ENCODE measurements around the gene FAU. TPM values are rescaled to one million over a fixed set of nuclear protein-coding genes. Genes with fewer than 3 reads are reported as not detected.
"Not testable (repeated sequence)": the region's sequence is repeated elsewhere in the genome, so short reads cannot be mapped to it uniquely, and the experiment has no call there.

The FAU gene
- total and polyA plus RNA-seq, 7 donors = 465 to 798 (median 639) TPM

DNA sequence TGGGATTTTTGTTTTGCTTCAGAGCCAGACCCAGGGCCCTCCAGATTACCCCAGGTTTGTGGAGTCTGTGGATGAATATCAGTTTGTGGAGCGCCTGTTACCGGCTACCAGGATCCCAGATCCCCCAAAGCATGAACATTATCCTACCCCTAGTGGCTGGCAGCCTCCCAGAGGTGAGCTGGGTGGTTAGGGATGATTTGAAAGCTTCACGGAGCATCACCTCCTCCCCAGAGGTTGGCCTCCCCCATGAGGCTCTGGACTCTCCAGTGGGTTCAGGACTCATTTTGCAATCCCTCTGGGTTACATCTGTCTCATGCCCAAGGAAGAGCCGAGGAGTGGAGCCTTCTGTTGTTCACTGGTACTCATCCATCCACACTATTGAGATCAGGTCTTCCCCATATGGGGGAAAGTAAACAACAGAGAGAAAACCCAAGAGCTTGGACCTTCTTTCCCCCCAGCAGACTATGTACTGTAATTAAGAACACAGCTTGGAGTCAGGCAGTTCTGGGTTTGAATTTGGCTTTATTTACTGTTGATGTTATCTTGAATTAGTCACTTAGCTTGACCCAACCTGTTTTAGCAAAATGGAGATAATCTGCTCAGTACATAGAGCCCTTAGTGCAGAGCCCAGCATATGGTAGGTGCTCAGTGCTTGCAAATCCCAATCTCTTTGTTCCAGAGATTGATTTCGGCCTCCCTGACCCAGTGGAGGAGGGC is 2.7 kb upstream of the FAU start:
- no peak for ATAC-seq
- Histone ChIP-seq H3K27me3 (ENCODE audit: insufficient read depth in 3 of 3, low read length in 2 of 3) (no peaks in the 10 kb centered on the region), H3K4me1 (peaks cover 16% of the 10 kb centered on the region), H3K36me3 (ENCODE audit: insufficient read depth in 1 of 2, low read depth in 1 of 2) (peaks cover 6 to 77% of the 10 kb centered on the region in 2 donors), H3K9me3 (no peaks in the 10 kb centered on the region), H3K27ac (no peak overlapping the region), H3K4me3 (no peak overlapping the region)
- intact Hi-C loops (cut with DNase I) = loop anchor here in 1 of 2 donors (5.0 kb wide), 1 partner anchor 58 kb away; the partner anchor contains the start of gene CAPN1
- WGBS, 3 donors = 76 to 95% (median 81%) methylated on average over 5 of the region's 5 CpGs
- no peak for DNase-seq
- no peak for TF ChIP-seq CTCF (IDR thresholded peaks at IDR 0.05)

DNA sequence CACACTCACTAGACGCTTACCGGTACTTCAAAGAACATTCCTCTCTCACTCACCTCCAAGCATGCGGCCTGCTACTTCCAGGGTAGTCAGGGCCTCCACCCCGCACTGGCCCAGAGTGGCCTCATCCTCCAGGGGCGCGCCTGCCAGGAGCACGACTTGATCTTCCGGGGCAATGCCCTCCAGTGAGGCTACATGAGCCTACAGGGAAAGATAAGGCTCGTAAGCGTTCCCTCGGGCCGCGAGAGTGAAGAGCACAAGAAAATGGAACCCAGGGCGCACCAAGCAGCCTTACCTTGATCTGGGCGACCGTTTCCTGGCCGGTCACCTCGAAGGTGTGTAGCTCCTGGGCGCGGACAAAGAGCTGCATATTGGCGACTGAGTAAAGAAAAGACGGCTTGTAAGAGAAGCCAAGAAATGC is 478 bp downstream of the FAU start:
- H3K4me1 ChIP-seq = peaks cover 19% of the 10 kb centered on the region
- intact Hi-C loops (cut with DNase I) = loop anchor here (2.0 to 5.0 kb wide), 2 partner anchors 37 to 61 kb away; partner anchors contain the start of genes CAPN1 (in 1 of the 2), CDCA5 (in 1 of the 2) and ZFPL1 (in 1 of the 2)
- no peak for ATAC-seq
- no peaks in the 10 kb centered on the region for H3K27me3 ChIP-seq (ENCODE audit: insufficient read depth in 3 of 3, low read length in 2 of 3)
- peaks cover 10 to 64% of the 10 kb centered on the region in 2 donors for H3K36me3 ChIP-seq (ENCODE audit: insufficient read depth in 1 of 2, low read depth in 1 of 2)
- peak overlapping the region; percentile 90 for H3K27ac ChIP-seq
- no peaks in the 10 kb centered on the region for H3K9me3 ChIP-seq
- WGBS, 3 donors = 1 to 2% (median 2%) methylated on average over 22 of the region's 22 CpGs
- peak overlapping the region; percentile 79 for H3K4me3 ChIP-seq
- DNase-seq = no peak
- TF ChIP-seq CTCF (IDR thresholded peaks at IDR 0.05) = no peak

DNA sequence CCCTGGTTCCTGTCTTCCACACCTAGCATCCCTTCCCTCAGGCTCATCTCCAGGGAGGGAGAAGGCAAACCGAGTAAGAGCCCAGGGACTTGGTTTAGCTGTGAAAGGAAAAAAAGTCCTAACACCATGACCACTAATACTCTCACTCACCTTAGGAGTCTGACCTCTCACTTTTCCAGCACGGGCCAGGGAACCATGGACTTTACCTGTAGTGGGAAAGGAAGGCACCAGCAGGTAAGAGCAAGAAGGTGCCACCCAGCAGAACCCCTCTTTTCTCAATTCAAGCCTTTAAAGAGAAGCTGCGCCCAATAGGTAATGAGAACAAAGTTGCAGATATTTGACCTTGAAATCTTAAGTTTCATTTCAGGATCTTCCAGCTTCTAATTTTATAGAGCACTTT is 1.1 kb downstream of the FAU start:
- H3K9me3 ChIP-seq = no peaks in the 10 kb centered on the region
- H3K27me3 ChIP-seq (ENCODE audit: insufficient read depth in 3 of 3, low read length in 2 of 3) = no peaks in the 10 kb centered on the region
- H3K36me3 ChIP-seq (ENCODE audit: insufficient read depth in 1 of 2, low read depth in 1 of 2) = peaks cover 10 to 64% of the 10 kb centered on the region in 2 donors
- peaks cover 25% of the 10 kb centered on the region for H3K4me1 ChIP-seq
- intact Hi-C loops (cut with DNase I) = loop anchor here (2.0 to 5.0 kb wide), 2 partner anchors 36 to 61 kb away; partner anchors contain the start of genes CAPN1 (in 1 of the 2), CDCA5 (in 1 of the 2) and ZFPL1 (in 1 of the 2)
- no peak for DNase-seq
- peak overlapping the region; percentile 79 for H3K4me3 ChIP-seq
- H3K27ac ChIP-seq = peak overlapping the region; percentile 90
- TF ChIP-seq CTCF (IDR thresholded peaks at IDR 0.05) = no peak
- ATAC-seq = no peak
- 79 to 94% (median 82%) methylated on average over 3 of the region's 3 CpGs for WGBS, 3 donors

- DNase-seq = no peak
- peaks cover 10 to 57% of the 10 kb centered on the region in 2 donors for H3K36me3 ChIP-seq (ENCODE audit: insufficient read depth in 1 of 2, low read depth in 1 of 2)
Measured at GRCh38 chr11:65119670-65119995, 2.3 kb downstream of the FAU start.

DNA sequence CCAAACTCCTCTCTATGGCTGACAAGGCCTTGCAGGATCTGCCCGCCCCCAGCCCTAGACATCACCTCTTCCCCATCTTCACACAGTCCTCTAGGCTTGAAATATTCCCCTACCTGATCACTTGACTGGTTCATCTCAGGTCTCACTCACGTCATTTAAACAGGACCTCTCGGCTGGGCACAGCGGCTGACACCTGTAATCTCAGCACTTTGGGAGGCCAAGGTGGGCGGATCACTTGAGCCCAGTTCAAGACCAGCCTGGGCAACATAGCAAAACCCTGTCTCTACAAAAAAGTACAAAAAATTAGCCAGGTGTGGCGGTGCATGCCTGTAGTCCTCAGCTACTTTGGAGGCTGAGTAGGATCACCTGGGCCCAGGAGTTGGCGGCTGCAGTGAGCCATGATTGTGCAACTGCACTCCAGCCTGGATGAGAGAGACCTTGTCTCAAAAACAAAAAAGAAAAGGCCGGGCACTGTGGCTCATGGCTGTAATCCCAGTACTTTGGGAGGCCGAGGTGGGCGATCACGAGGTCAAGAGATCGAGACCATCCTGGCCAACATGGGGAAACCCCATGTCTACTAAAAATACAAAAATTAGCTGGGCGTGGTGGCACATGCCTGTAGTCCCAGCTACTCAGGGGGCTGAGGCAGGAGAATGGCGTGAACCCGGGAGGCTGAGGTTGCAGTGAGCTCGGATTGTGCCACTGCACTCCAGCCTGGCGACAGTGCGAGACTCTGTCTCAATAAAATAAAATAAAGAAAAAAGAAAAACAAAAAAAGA is 2.9 kb downstream of the FAU start:
- H3K4me3 ChIP-seq; ATAC-seq; H3K27ac ChIP-seq; H3K9me3 ChIP-seq; DNase-seq; H3K27me3 ChIP-seq (ENCODE audit: insufficient read depth in 3 of 3, low read length in 2 of 3): not testable (repeated sequence)
- Histone ChIP-seq H3K4me1 (peaks cover 30% of the 10 kb centered on the region), H3K36me3 (ENCODE audit: insufficient read depth in 1 of 2, low read depth in 1 of 2) (peaks cover 10 to 51% of the 10 kb centered on the region in 2 donors)
- intact Hi-C loops (cut with DNase I) = loop anchor here in 1 of 2 donors (1.0 to 10.0 kb wide), 2 partner anchors 106 to 274 kb away; partner anchors contain the start of gene CDC42BPG
- 85 to 91% (median 87%) methylated on average over 18 of the region's 18 CpGs for WGBS, 3 donors

More at GRCh38 chr11:65119670-65119995, 2.3 kb downstream of the FAU start:
- Histone ChIP-seq H3K9me3 (no peaks in the 10 kb centered on the region), H3K4me1 (peaks cover 30% of the 10 kb centered on the region), H3K27me3 (ENCODE audit: insufficient read depth in 3 of 3, low read length in 2 of 3) (no peaks in the 10 kb centered on the region), H3K27ac (no peak overlapping the region), H3K4me3 (no peak overlapping the region)
- no peak for TF ChIP-seq CTCF (IDR thresholded peaks at IDR 0.05)
- no peak for ATAC-seq
- intact Hi-C loops (cut with DNase I) = loop anchor here in 1 of 2 donors (10.0 kb wide), 1 partner anchor 275 kb away; the partner anchor contains the start of gene CDC42BPG

Data from psoas muscle (tissue), 8 donors.